ENCODE results near the gene FNDC11. TPM values are rescaled to one million over a fixed set of nuclear protein-coding genes. Genes with fewer than 3 reads are reported as not detected.

FNDC11 gene
- total RNA-seq, 1 experiment from 2014 or later, result not detected

- intact Hi-C loops (cut with micrococcal nuclease; ENCODE audit: unreplicated experiment), result no loop called here
- CTCF ChIA-PET, result no interaction called here
- H3K4me1 Mint-ChIP-seq (ENCODE audit: low read depth, unreplicated experiment), result no peaks in the 10 kb centered on the region
Observed at GRCh38 chr20:63592661-63593060, 38.7 kb downstream of the FNDC11 start.

GRCh38 chr20:63594043-63594561, 40.1 kb downstream of the FNDC11 start:
- Mint-ChIP-seq H3K4me3 (ENCODE audit: low read depth, unreplicated experiment) (no peak overlapping the region), H3K27me3 (ENCODE audit: unreplicated experiment) (no peaks in the 10 kb centered on the region), H3K4me1 (ENCODE audit: low read depth, unreplicated experiment) (no peaks in the 10 kb centered on the region), H3K36me3 (ENCODE audit: insufficient read depth, unreplicated experiment) (peaks cover 32% of the 10 kb centered on the region), H3K9me3 (ENCODE audit: low read depth, unreplicated experiment) (no peaks in the 10 kb centered on the region), H3K27ac (ENCODE audit: unreplicated experiment) (no peak overlapping the region)
- TF ChIP-seq CTCF (IDR thresholded peaks at IDR 0.05; ENCODE audit: unreplicated experiment), result no peak
- CTCF ChIA-PET, result no interaction called here
- DNase-seq, result no peak
- BruUV-seq (replicated peaks), result no TSS peak
- intact Hi-C loops (cut with micrococcal nuclease; ENCODE audit: unreplicated experiment), result no loop called here

More at GRCh38 chr20:63592661-63593060, 38.7 kb downstream of the FNDC11 start:
- BruUV-seq (replicated peaks), result no TSS peak
- no peak for DNase-seq
- Mint-ChIP-seq H3K27ac (ENCODE audit: unreplicated experiment) (no peak overlapping the region), H3K4me3 (ENCODE audit: low read depth, unreplicated experiment) (no peak overlapping the region), H3K36me3 (ENCODE audit: insufficient read depth, unreplicated experiment) (peaks cover 27% of the 10 kb centered on the region), H3K9me3 (ENCODE audit: low read depth, unreplicated experiment) (no peaks in the 10 kb centered on the region), H3K27me3 (ENCODE audit: unreplicated experiment) (no peaks in the 10 kb centered on the region)
- no peak for TF ChIP-seq CTCF (IDR thresholded peaks at IDR 0.05; ENCODE audit: unreplicated experiment)

GRCh38 chr20:63595416-63596127, 41.6 kb downstream of the FNDC11 start:
- H3K27me3 Mint-ChIP-seq (ENCODE audit: unreplicated experiment), result no peaks in the 10 kb centered on the region
- TF ChIP-seq CTCF (IDR thresholded peaks at IDR 0.05; ENCODE audit: unreplicated experiment), result no peak
- no TSS peak for BruUV-seq (replicated peaks)
- no peak for DNase-seq
- no peak overlapping the region for H3K27ac Mint-ChIP-seq (ENCODE audit: unreplicated experiment)
- peaks cover 35% of the 10 kb centered on the region for H3K36me3 Mint-ChIP-seq (ENCODE audit: insufficient read depth, unreplicated experiment)
- H3K4me3 Mint-ChIP-seq (ENCODE audit: low read depth, unreplicated experiment), result no peak overlapping the region
- H3K9me3 Mint-ChIP-seq (ENCODE audit: low read depth, unreplicated experiment), result no peaks in the 10 kb centered on the region
- intact Hi-C loops (cut with micrococcal nuclease; ENCODE audit: unreplicated experiment), result no loop called here
- CTCF ChIA-PET, result no interaction called here
- no peaks in the 10 kb centered on the region for H3K4me1 Mint-ChIP-seq (ENCODE audit: low read depth, unreplicated experiment)

GRCh38 chr20:63596423-63596822, 42.5 kb downstream of the FNDC11 start:
- TF ChIP-seq CTCF (IDR thresholded peaks at IDR 0.05; ENCODE audit: unreplicated experiment), result no peak
- CTCF ChIA-PET, result no interaction called here
- no peaks in the 10 kb centered on the region for H3K9me3 Mint-ChIP-seq (ENCODE audit: low read depth, unreplicated experiment)
- DNase-seq, result no peak
- no peaks in the 10 kb centered on the region for H3K27me3 Mint-ChIP-seq (ENCODE audit: unreplicated experiment)
- intact Hi-C loops (cut with micrococcal nuclease; ENCODE audit: unreplicated experiment), result no loop called here
- no peak overlapping the region for H3K4me3 Mint-ChIP-seq (ENCODE audit: low read depth, unreplicated experiment)
- no TSS peak for BruUV-seq (replicated peaks)
- no peak overlapping the region for H3K27ac Mint-ChIP-seq (ENCODE audit: unreplicated experiment)
- peaks cover 35% of the 10 kb centered on the region for H3K36me3 Mint-ChIP-seq (ENCODE audit: insufficient read depth, unreplicated experiment)
- H3K4me1 Mint-ChIP-seq (ENCODE audit: low read depth, unreplicated experiment), result no peaks in the 10 kb centered on the region

Data from Calu3 (cell line).